K562 (cell line): ENCODE results near the gene LPCAT3. TPM values are rescaled to one million over a fixed set of nuclear protein-coding genes. Genes with fewer than 3 reads are reported as not detected.

Experiments used
- CBX1 ChIP-seq: sonication (generic); IDR thresholded peaks from 2 replicates; pipeline ENCODE4 v1.6.1; 2016; ENCODE audit warnings: antibody characterized with exemption, low read depth, mild to moderate bottlenecking
- ZNF280A ChIP-seq: fragments of 450-650 bp; IDR thresholded peaks from 2 replicates; pipeline ENCODE4 v1.6.1; 2018; ENCODE audit warnings: mild to moderate bottlenecking, low read depth; ENCODE audit not compliant: partially characterized antibody
- ZNF318 ChIP-seq, 2 experiments: fragments of 450-650 bp; IDR thresholded peaks; 2 replicates each; pipeline ENCODE4 v1.6.1; 2016; ENCODE audit warnings: mild to moderate bottlenecking in 2 of 2, borderline replicate concordance in 1 of 2, low read depth in 1 of 2, moderate library complexity in 1 of 2
- ZNF407 ChIP-seq: fragments of 450-650 bp; IDR thresholded peaks from 2 replicates; pipeline ENCODE4 v1.6.1; 2016; ENCODE audit warnings: low read depth
- ZNF668 ChIP-seq: fragments of 250-450 bp; sonication (Bioruptor Pico); IDR thresholded peaks from 2 replicates; pipeline ENCODE4 v1.8.0; 2022; ENCODE audit warnings: mild to moderate bottlenecking, inconsistent platforms
- polyA plus RNA-seq, 8 experiments: library from polyadenylated mRNA; depleted of rRNA in 4 of 8; stranded (reverse) in 5 of 8; unstranded in 3 of 8; fragments of >200 nt; fragmentation: Nextera tagmentation in 2 of 8; fragmentation: Illumina TruSeq in 1 of 8; extraction: Ambion mirVana in 2 of 8; extraction: Trizol in 1 of 8; gene quantifications; 2 replicates each; pipeline versions ENCODE4 v1.2.1 to v1.2.3, GENCODE V29; 2011 to 2014; ENCODE audit warnings: inconsistent platforms in 1 of 8, missing spikeins in 1 of 8
- total RNA-seq, 7 experiments: library from RNA; depleted of rRNA in 6 of 7; stranded (reverse); fragments of >200 nt in 6 of 7; fragmentation: Illumina TruSeq in 2 of 7; extraction: Trizol in 2 of 7; gene quantifications; 2 replicates each; pipeline versions ENCODE4 v1.2.1 to v1.2.3, GENCODE V29; 2011 to 2021; ENCODE audit warnings: low replicate concordance in 1 of 7

Gene LPCAT3
- total and polyA plus RNA-seq, 9 of the 15 experiments (the other 6 are each of a cell fraction or from before 2014, with no cell fraction given): 4.9 to 52.5 (median 25.3) TPM

- no peak for TF ChIP-seq ZNF318 (IDR thresholded peaks at IDR 0.05; ENCODE audit: borderline replicate concordance in 1 of 2, low read depth in 1 of 2)
- no peak for TF ChIP-seq ZNF668 (CRISPR knock-in tag)
- no peak for TF ChIP-seq CBX1
- no peak for TF ChIP-seq ZNF407
- TF ChIP-seq ZNF280A: no peak
Measured at GRCh38 chr12:7038591-7038990, 20.3 kb upstream of the LPCAT3 start (continued).
